ENCODE results near the gene DLEU7. TPM values are rescaled to one million over a fixed set of nuclear protein-coding genes. Genes with fewer than 3 reads are reported as not detected.

Gene DLEU7
- total RNA-seq, 1 experiment from 2014 or later, result 3.6 TPM

DNA sequence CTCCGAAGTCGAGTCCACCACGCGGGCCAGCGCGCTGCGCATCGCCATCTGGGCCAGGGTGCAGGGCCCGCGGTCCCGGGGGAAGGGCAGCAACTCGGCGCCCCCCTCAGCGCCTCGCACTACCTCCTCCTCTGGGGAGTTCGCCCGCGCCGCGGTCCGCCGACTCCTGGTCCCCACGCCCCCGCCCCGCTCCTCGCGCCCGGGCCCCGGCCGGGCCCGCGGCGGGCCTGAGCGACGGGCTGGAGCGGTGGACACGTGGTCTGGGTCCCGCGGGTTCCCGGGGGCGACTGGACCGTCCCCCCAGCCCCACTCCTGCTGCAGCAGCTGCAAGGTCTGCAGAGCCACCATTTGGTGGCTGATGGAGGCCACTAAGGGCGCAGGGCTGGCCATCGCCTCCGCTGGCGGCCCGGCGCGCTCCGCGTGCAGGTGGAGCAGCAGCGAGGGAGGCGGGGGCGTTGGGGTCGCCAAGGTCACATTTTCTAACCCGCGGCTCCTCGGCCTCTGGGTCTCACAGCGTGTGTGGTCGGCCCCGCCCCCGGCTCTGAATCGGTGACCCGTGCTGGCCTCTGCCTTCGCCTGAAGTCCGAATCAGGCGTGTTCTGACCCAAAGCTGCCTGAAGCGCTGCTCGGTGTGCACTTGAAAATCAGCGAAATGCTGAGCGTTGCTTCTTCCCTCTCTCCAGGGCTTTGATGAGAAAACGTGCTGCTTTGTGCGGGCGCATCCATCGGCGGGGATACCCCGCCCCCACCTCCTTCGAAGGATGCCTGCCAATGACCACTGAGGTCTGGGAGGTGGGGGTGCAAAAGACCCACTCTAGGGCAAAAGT lies at the start of gene DLEU7 (continued):
- TF ChIP-seq, protein P1, sequence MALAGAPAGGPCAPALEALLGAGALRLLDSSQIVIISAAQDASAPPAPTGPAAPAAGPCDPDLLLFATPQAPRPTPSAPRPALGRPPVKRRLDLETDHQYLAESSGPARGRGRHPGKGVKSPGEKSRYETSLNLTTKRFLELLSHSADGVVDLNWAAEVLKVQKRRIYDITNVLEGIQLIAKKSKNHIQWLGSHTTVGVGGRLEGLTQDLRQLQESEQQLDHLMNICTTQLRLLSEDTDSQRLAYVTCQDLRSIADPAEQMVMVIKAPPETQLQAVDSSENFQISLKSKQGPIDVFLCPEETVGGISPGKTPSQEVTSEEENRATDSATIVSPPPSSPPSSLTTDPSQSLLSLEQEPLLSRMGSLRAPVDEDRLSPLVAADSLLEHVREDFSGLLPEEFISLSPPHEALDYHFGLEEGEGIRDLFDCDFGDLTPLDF (CRISPR knock-in tag; IDR thresholded peaks at IDR 0.05), result 0 out of 2 replicates have a peak, but pooled peaks have one; percentile 55
- TF ChIP-seq, protein P2, sequence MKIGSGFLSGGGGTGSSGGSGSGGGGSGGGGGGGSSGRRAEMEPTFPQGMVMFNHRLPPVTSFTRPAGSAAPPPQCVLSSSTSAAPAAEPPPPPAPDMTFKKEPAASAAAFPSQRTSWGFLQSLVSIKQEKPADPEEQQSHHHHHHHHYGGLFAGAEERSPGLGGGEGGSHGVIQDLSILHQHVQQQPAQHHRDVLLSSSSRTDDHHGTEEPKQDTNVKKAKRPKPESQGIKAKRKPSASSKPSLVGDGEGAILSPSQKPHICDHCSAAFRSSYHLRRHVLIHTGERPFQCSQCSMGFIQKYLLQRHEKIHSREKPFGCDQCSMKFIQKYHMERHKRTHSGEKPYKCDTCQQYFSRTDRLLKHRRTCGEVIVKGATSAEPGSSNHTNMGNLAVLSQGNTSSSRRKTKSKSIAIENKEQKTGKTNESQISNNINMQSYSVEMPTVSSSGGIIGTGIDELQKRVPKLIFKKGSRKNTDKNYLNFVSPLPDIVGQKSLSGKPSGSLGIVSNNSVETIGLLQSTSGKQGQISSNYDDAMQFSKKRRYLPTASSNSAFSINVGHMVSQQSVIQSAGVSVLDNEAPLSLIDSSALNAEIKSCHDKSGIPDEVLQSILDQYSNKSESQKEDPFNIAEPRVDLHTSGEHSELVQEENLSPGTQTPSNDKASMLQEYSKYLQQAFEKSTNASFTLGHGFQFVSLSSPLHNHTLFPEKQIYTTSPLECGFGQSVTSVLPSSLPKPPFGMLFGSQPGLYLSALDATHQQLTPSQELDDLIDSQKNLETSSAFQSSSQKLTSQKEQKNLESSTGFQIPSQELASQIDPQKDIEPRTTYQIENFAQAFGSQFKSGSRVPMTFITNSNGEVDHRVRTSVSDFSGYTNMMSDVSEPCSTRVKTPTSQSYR (CRISPR knock-in tag; IDR thresholded peaks at IDR 0.05), result peak; percentile 75
- TF ChIP-seq ZNF396 (CRISPR knock-in tag; IDR thresholded peaks at IDR 0.05; ENCODE audit: borderline replicate concordance) (no peak), ZNF317 (CRISPR knock-in tag; IDR thresholded peaks at IDR 0.05; ENCODE audit: borderline replicate concordance, low read depth) (no peak), NR2C2 (CRISPR knock-in tag; IDR thresholded peaks at IDR 0.05) (no peak), TEAD1 (CRISPR knock-in tag; IDR thresholded peaks at IDR 0.05) (peak; percentile 88; the same call in 1 of the 2 replicates)

- peak overlapping the region; percentile 18 for H3K4me3 Mint-ChIP-seq
- H3K27me3 Mint-ChIP-seq (ENCODE audit: low read depth), result peaks cover 6% of the 10 kb centered on the region
- 0 out of 2 replicates have a peak, but pooled peaks cover 3% of the 10 kb centered on the region for H3K9me3 Mint-ChIP-seq
- peak overlapping the region; percentile 84; the same call in 1 of the 2 replicates for H3K27ac Mint-ChIP-seq
- ChIA-PET POLR2A (interaction anchor here (1.0 kb wide), 1 partner anchor 8 kb away, joined by 3 read pairs; no protein-coding TSS in a partner anchor), CTCF (interaction anchor here (1.0 to 2.9 kb wide), 6 partner anchors 20 to 956 kb away, joined by 3 to 20 read pairs (median 3); partner anchors contain the start of gene SPRYD7)
- no peaks in the 10 kb centered on the region for H3K36me3 Mint-ChIP-seq
- no peak for DNase-seq (ENCODE audit: low spot score)
- peaks cover 40% of the 10 kb centered on the region for H3K4me1 Mint-ChIP-seq
- ATAC-seq, result peak; percentile 49; the same call in 1 of the 2 replicates
- TF ChIP-seq PRDM15 (CRISPR knock-in tag; IDR thresholded peaks at IDR 0.05) (no peak), SOX15 (CRISPR knock-in tag; IDR thresholded peaks at IDR 0.05) (no peak), GRHL2 (CRISPR knock-in tag; IDR thresholded peaks at IDR 0.05; ENCODE audit: insufficient replicate concordance, severe bottlenecking) (no peak), NFATC4 (CRISPR knock-in tag; IDR thresholded peaks at IDR 0.05) (no peak), ZNF219 (CRISPR knock-in tag; IDR thresholded peaks at IDR 0.05; ENCODE audit: borderline replicate concordance) (no peak), RORB (CRISPR knock-in tag; IDR thresholded peaks at IDR 0.05) (no peak), ZNF425 (CRISPR knock-in tag; conservative IDR thresholded peaks at IDR 0.05) (no peak), USF2 (CRISPR knock-in tag; IDR thresholded peaks at IDR 0.05) (no peak), ESRRA (CRISPR knock-in tag; IDR thresholded peaks at IDR 0.05; ENCODE audit: borderline replicate concordance) (no peak)
- TF ChIP-seq, protein P3, sequence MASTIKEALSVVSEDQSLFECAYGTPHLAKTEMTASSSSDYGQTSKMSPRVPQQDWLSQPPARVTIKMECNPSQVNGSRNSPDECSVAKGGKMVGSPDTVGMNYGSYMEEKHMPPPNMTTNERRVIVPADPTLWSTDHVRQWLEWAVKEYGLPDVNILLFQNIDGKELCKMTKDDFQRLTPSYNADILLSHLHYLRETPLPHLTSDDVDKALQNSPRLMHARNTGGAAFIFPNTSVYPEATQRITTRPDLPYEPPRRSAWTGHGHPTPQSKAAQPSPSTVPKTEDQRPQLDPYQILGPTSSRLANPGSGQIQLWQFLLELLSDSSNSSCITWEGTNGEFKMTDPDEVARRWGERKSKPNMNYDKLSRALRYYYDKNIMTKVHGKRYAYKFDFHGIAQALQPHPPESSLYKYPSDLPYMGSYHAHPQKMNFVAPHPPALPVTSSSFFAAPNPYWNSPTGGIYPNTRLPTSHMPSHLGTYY (CRISPR knock-in tag; IDR thresholded peaks at IDR 0.05), result no peak
- TF ChIP-seq, protein P4, sequence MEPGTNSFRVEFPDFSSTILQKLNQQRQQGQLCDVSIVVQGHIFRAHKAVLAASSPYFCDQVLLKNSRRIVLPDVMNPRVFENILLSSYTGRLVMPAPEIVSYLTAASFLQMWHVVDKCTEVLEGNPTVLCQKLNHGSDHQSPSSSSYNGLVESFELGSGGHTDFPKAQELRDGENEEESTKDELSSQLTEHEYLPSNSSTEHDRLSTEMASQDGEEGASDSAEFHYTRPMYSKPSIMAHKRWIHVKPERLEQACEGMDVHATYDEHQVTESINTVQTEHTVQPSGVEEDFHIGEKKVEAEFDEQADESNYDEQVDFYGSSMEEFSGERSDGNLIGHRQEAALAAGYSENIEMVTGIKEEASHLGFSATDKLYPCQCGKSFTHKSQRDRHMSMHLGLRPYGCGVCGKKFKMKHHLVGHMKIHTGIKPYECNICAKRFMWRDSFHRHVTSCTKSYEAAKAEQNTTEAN (CRISPR knock-in tag; IDR thresholded peaks at IDR 0.05), result no peak
- TF ChIP-seq, protein P5, sequence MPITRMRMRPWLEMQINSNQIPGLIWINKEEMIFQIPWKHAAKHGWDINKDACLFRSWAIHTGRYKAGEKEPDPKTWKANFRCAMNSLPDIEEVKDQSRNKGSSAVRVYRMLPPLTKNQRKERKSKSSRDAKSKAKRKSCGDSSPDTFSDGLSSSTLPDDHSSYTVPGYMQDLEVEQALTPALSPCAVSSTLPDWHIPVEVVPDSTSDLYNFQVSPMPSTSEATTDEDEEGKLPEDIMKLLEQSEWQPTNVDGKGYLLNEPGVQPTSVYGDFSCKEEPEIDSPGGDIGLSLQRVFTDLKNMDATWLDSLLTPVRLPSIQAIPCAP (CRISPR knock-in tag; IDR thresholded peaks at IDR 0.05), result no peak
Measured at GRCh38 chr13:50892210-50892944, 48.9 kb upstream of the DLEU7 start.
